Ureter (tissue), 1 donor: ENCODE results near the gene IFNW1. TPM values are rescaled to one million over a fixed set of nuclear protein-coding genes. Genes with fewer than 3 reads are reported as not detected.

Source experiments
- DNase-seq: peaks from one replicate; pipeline ENCODE4 v3.0.0-alpha.2; 2020; ENCODE audit warnings: low spot score
- total RNA-seq: library from RNA; stranded (reverse); gene quantifications from one replicate; pipeline ENCODE4 v1.2.4, GENCODE V29; 2023
- donor health status: DM: yes; HTN: yes; CAD: no.

Gene IFNW1
- total RNA-seq, 1 donor from 2014 or later, result not detected

- DNase-seq, result no peak
Measured at GRCh38 chr9:21110708-21111576, 30.7 kb downstream of the IFNW1 start.

- DNase-seq, result no peak
Measured at GRCh38 chr9:21104787-21105186, 36.8 kb downstream of the IFNW1 start.

DNA sequence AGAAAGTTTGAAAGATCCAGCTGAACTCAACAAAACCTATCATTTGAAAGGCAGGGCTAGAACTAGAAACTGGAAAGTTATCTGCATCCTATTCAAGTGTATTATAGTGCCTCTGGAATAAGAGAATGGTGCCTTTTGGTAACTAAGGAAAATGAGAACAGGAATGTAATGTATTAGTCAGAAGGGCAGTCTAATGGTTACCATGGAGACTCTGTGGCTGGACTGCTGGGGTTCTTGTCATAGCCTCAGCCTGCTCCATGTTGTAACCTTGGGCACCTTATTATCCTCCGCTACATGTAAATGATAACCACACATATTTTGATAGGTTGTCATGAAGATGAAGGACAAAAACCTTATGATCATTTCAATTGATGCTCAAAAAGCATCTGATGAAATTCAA is 39.3 kb downstream of the IFNW1 start:
- DNase-seq, result no peak

GRCh38 chr9:21097817-21098216 is 43.8 kb downstream of the IFNW1 start:
- no peak for DNase-seq

DNA sequence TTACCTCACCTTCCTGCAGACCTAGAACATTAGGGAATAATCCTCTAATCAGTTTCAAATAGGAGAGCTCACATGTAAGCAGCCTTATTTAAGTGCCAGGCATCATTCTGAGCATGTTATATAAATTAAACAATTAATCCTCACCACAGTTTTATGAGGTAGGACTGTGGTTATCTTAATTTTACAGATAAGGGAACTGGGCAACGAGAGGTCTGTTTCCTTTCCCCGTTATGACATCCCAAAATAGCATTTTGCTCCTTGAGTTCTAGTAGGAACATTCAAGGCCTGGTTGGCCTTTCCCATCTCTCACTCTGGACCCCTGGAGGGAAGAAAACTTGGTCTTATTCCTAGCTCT is 44.8 kb downstream of the IFNW1 start:
- DNase-seq, result no peak

GRCh38 chr9:21096172-21096900 is 45.3 kb downstream of the IFNW1 start:
- DNase-seq, result no peak

- DNase-seq, result no peak
Measured at GRCh38 chr9:21095561-21095960, 46.1 kb downstream of the IFNW1 start.

Other genes starting within 250 kb of the IFNW1 start
- 4.1 TPM for gene HACD4, start 110.2 kb downstream of the IFNW1 start, total RNA-seq
- gene IFNB1, start 63.9 kb downstream of the IFNW1 start, total RNA-seq, result not detected
- gene IFNA21, start 24.8 kb upstream of the IFNW1 start, total RNA-seq, result not detected
- not detected for gene IFNA4, start 45.8 kb upstream of the IFNW1 start, total RNA-seq
- not detected for gene IFNA7, start 60.4 kb upstream of the IFNW1 start, total RNA-seq
- not detected for gene IFNA10, start 65.3 kb upstream of the IFNW1 start, total RNA-seq
- gene IFNA16, start 75.5 kb upstream of the IFNW1 start, total RNA-seq, result not detected
- not detected for gene IFNA17, start 86.4 kb upstream of the IFNW1 start, total RNA-seq
- gene IFNA14, start 98.2 kb upstream of the IFNW1 start, total RNA-seq, result not detected
- gene IFNA5, start 163.5 kb upstream of the IFNW1 start, total RNA-seq, result not detected
- gene KLHL9, start 193.6 kb upstream of the IFNW1 start, total RNA-seq, result 27.8 TPM
- not detected for gene IFNA6, start 209.1 kb upstream of the IFNW1 start, total RNA-seq
- gene IFNA13, start 226.2 kb upstream of the IFNW1 start, total RNA-seq, result not detected
- not detected for gene IFNA2, start 243.6 kb upstream of the IFNW1 start, total RNA-seq